ENCODE measurements around the gene DIPK1C. TPM values are rescaled to one million over a fixed set of nuclear protein-coding genes. Genes with fewer than 3 reads are reported as not detected.

Gene DIPK1C
- total RNA-seq, 1 experiment from 2014 or later: not detected

GRCh38 chr18:74472312-74472711 lies 15.2 kb upstream of the DIPK1C start:
- Mint-ChIP-seq H3K27me3 (ENCODE audit: insufficient read depth, unreplicated experiment) (no peaks in the 10 kb centered on the region), H3K4me3 (ENCODE audit: unreplicated experiment) (no peak overlapping the region), H3K4me1 (ENCODE audit: low read depth, unreplicated experiment) (peaks cover 6% of the 10 kb centered on the region), H3K27ac (ENCODE audit: unreplicated experiment) (no peak overlapping the region), H3K9me3 (ENCODE audit: unreplicated experiment) (peaks cover 13% of the 10 kb centered on the region), H3K36me3 (ENCODE audit: insufficient read depth, unreplicated experiment) (no peaks in the 10 kb centered on the region)
- Histone ChIP-seq H3K9me3 (no peaks in the 10 kb centered on the region), H3K4me1 (no peaks in the 10 kb centered on the region), H3K27me3 (replicated peaks; ENCODE audit: control insufficient read depth, insufficient read depth, low read length) (no peaks in the 10 kb centered on the region), H3K36me3 (ENCODE audit: control insufficient read depth, insufficient read depth, low read length) (no peaks in the 10 kb centered on the region), H3K4me3 (ENCODE audit: low read depth, low read length) (no peak overlapping the region)
- ChIA-PET CTCF (no interaction called here), POLR2A (no interaction called here)
- DNase-seq: no peak
- no peak for TF ChIP-seq CTCF (IDR thresholded peaks at IDR 0.05; ENCODE audit: insufficient read depth in 1 of 2, low read depth in 1 of 2, low read length in 1 of 2, severe bottlenecking in 1 of 2, unreplicated experiment in 1 of 2)
- no TSS peak for BruUV-seq (replicated peaks)
- intact Hi-C loops (cut with micrococcal nuclease; ENCODE audit: unreplicated experiment): no loop called here

GRCh38 chr18:74468547-74469061 lies 11.5 kb upstream of the DIPK1C start:
- intact Hi-C loops (cut with micrococcal nuclease; ENCODE audit: unreplicated experiment): no loop called here
- no peaks in the 10 kb centered on the region for H3K36me3 ChIP-seq (ENCODE audit: control insufficient read depth, insufficient read depth, low read length)
- H3K9me3 ChIP-seq: no peaks in the 10 kb centered on the region
- ChIA-PET CTCF (no interaction called here), POLR2A (no interaction called here)
- H3K27me3 ChIP-seq (replicated peaks; ENCODE audit: control insufficient read depth, insufficient read depth, low read length): no peaks in the 10 kb centered on the region
- Mint-ChIP-seq H3K27me3 (ENCODE audit: insufficient read depth, unreplicated experiment) (no peaks in the 10 kb centered on the region), H3K36me3 (ENCODE audit: insufficient read depth, unreplicated experiment) (no peaks in the 10 kb centered on the region), H3K4me1 (ENCODE audit: low read depth, unreplicated experiment) (peaks cover 6% of the 10 kb centered on the region), H3K27ac (ENCODE audit: unreplicated experiment) (no peak overlapping the region), H3K9me3 (ENCODE audit: unreplicated experiment) (peaks cover 13% of the 10 kb centered on the region), H3K4me3 (ENCODE audit: unreplicated experiment) (no peak overlapping the region)
- no peaks in the 10 kb centered on the region for H3K4me1 ChIP-seq
- TF ChIP-seq CTCF (IDR thresholded peaks at IDR 0.05; ENCODE audit: insufficient read depth in 1 of 2, low read depth in 1 of 2, low read length in 1 of 2, severe bottlenecking in 1 of 2, unreplicated experiment in 1 of 2): no peak
- no peak for DNase-seq
- BruUV-seq (replicated peaks): no TSS peak
- H3K4me3 ChIP-seq (ENCODE audit: low read depth, low read length): no peak overlapping the region

GRCh38 chr18:74465775-74466174 lies 8.7 kb upstream of the DIPK1C start:
- CTCF ChIA-PET: no interaction called here
- Histone ChIP-seq H3K27me3 (replicated peaks; ENCODE audit: control insufficient read depth, insufficient read depth, low read length) (no peaks in the 10 kb centered on the region), H3K9me3 (no peaks in the 10 kb centered on the region), H3K4me1 (no peaks in the 10 kb centered on the region), H3K4me3 (ENCODE audit: low read depth, low read length) (no peak overlapping the region), H3K36me3 (ENCODE audit: control insufficient read depth, insufficient read depth, low read length) (no peaks in the 10 kb centered on the region)
- H3K4me1 Mint-ChIP-seq (ENCODE audit: low read depth, unreplicated experiment): peaks cover 6% of the 10 kb centered on the region
- no TSS peak for BruUV-seq (replicated peaks)
- no peak overlapping the region for H3K4me3 Mint-ChIP-seq (ENCODE audit: unreplicated experiment)
- H3K36me3 Mint-ChIP-seq (ENCODE audit: insufficient read depth, unreplicated experiment): no peaks in the 10 kb centered on the region
- H3K9me3 Mint-ChIP-seq (ENCODE audit: unreplicated experiment): peaks cover 13% of the 10 kb centered on the region
- H3K27ac Mint-ChIP-seq (ENCODE audit: unreplicated experiment): no peak overlapping the region
- POLR2A ChIA-PET: no interaction called here
- DNase-seq: no peak
- peaks cover 3% of the 10 kb centered on the region for H3K27me3 Mint-ChIP-seq (ENCODE audit: insufficient read depth, unreplicated experiment)
- TF ChIP-seq CTCF (IDR thresholded peaks at IDR 0.05; ENCODE audit: insufficient read depth in 1 of 2, low read depth in 1 of 2, low read length in 1 of 2, severe bottlenecking in 1 of 2, unreplicated experiment in 1 of 2): no peak
- intact Hi-C loops (cut with micrococcal nuclease; ENCODE audit: unreplicated experiment): no loop called here
